Gastroesophageal sphincter (tissue), 2 donors: ENCODE measurements around the gene SRP68.

Source experiments
- POLR2A ChIP-seq, 2 donors: fragments of 450-650 bp; IDR thresholded peaks; one replicate each; pipeline ENCODE4 v1.6.1; 2017; ENCODE audit warnings: antibody characterized with exemption in 2 of 2, mild to moderate bottlenecking in 2 of 2, moderate library complexity in 1 of 2
- POLR2AphosphoS5 ChIP-seq: sonication (generic); formaldehyde crosslinking; IDR thresholded peaks from one replicate; pipeline ENCODE4 v1.6.1; 2017; ENCODE audit warnings: antibody characterized with exemption

DNA sequence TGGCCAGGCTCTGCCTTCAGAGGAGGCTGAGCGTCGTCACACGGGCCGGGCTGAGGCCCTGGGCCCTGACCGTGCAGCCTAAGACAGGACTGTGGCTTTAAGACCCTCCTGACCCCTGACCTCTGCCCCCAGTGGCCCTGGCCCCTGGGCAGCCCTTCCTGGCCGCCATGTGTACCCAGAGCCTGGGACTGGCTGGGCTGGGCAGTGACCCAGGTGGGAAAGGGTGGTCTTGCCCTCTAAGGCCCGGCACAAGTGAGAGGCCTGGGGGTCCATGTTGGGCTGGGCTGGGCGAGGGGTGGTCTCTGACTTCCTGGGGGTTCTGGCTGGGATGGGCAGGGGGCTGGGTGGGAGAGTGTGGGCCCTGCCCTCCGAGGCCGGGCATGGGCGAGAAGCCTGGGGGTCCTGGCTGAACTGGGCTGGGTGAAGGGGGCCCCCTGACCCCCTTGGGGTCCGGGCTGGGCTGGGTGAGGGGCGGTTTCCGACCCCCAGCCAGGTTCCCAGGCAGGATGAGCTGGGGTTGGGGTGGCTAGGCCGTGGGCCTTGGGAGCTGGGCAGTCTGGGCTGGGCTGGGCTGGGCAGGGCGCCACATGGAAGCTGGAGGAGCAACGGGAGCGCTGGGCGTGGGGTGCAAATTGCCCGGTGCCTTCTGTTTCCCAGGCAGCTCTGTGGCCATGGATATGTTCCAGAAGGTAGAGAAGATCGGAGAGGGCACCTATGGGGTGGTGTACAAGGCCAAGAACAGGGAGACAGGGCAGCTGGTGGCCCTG is 71.4 kb downstream of the SRP68 start, which contains the start of gene CDK3:
- TF ChIP-seq POLR2AphosphoS5: no peak
- no peak for TF ChIP-seq POLR2A (IDR thresholded peaks at IDR 0.05)
